Measurements from ENCODE around the gene ZNF670.

ZNF670 gene

DNA sequence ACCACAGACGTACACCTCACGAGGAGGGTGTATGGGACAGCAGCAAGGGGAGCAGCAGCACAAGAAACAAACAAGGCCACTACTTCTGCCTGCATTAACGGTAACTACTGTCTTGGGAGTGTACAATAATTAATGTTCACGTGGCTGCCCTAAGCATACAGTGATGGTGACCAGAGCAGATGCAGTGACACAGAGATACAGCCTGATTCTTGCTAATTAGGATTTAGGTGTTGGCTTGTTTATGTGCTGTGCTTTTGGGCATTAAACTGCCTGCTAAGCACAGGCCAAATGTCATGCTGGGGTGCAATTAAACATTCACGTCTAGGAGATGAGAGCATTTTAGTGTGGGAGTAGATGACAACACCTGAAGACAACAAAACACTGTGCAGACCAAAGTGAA, 18.3 kb upstream of the ZNF670 start:
- no peak overlapping the region for H3K4me3 ChIP-seq (ENCODE audit: low read depth, low read length)
- TF ChIP-seq, protein P1, sequence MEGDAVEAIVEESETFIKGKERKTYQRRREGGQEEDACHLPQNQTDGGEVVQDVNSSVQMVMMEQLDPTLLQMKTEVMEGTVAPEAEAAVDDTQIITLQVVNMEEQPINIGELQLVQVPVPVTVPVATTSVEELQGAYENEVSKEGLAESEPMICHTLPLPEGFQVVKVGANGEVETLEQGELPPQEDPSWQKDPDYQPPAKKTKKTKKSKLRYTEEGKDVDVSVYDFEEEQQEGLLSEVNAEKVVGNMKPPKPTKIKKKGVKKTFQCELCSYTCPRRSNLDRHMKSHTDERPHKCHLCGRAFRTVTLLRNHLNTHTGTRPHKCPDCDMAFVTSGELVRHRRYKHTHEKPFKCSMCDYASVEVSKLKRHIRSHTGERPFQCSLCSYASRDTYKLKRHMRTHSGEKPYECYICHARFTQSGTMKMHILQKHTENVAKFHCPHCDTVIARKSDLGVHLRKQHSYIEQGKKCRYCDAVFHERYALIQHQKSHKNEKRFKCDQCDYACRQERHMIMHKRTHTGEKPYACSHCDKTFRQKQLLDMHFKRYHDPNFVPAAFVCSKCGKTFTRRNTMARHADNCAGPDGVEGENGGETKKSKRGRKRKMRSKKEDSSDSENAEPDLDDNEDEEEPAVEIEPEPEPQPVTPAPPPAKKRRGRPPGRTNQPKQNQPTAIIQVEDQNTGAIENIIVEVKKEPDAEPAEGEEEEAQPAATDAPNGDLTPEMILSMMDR (IDR thresholded peaks at IDR 0.05; ENCODE audit: low read depth, low read length), result no peak

DNA sequence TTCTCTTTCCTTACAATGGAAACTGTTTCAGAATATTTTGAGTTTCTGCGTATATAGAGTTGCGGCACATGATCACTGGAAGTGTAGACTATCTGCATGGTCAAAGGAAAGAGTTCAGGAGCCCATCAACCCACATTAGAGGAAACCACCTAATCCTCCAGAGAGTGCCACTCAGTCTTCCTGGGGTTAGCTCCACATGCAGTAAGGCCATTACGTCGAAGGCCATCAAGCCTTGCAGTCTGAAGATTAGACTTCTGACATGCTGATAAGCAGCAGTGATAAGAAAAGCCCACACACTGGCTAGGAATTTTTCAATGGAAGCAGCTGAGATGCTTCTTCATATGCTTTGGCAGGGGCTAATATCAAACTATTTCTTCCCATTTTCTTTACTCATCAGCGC, 17.9 kb upstream of the ZNF670 start:
- no peak overlapping the region for H3K4me3 ChIP-seq (ENCODE audit: low read depth, low read length)
- TF ChIP-seq, protein P1 (IDR thresholded peaks at IDR 0.05; ENCODE audit: low read depth, low read length), result no peak

DNA sequence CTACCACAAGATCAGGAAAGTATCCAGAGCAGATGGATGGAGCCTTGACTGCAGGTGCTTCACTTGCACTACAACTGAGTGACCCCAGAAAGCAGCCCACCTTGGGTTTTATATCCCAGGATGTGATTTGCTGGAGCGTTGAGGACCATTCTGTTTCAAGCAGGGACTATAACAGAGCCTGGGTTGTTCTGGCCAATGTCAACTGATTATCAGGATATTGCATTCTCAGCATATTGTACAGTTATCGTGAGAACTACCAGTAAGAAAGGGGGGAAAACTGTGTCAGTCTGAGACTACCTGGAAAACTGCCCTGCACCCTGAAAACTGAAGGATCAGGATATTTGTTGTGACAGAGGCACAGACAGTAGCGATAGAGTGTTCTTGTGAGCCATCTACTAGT, 17.5 kb upstream of the ZNF670 start:
- H3K4me3 ChIP-seq (ENCODE audit: low read depth, low read length), result no peak overlapping the region
- TF ChIP-seq, protein P1 (IDR thresholded peaks at IDR 0.05; ENCODE audit: low read depth, low read length), result no peak

DNA sequence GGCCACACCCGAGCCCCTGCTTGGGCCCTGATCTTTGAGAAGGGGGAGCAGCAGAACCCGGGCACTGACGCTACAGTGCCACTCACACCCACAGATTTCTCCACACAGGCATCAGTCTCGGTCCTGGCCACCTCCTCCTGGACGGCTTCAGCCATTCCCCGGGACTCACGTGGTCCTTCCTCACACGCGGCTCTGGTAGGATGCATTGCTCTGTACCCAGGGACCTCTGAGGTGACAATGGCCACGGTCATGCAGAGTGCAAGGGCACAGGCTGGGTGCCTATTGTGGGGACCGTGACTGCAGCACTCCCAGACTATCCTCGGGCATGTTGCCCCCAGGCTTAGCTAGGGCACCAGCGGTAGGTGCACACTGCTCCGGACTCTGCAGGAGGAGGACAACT, 11.8 kb upstream of the ZNF670 start:
- no peak overlapping the region for H3K4me3 ChIP-seq (ENCODE audit: low read depth, low read length)
- TF ChIP-seq, protein P1 (IDR thresholded peaks at IDR 0.05; ENCODE audit: low read depth, low read length), result no peak

DNA sequence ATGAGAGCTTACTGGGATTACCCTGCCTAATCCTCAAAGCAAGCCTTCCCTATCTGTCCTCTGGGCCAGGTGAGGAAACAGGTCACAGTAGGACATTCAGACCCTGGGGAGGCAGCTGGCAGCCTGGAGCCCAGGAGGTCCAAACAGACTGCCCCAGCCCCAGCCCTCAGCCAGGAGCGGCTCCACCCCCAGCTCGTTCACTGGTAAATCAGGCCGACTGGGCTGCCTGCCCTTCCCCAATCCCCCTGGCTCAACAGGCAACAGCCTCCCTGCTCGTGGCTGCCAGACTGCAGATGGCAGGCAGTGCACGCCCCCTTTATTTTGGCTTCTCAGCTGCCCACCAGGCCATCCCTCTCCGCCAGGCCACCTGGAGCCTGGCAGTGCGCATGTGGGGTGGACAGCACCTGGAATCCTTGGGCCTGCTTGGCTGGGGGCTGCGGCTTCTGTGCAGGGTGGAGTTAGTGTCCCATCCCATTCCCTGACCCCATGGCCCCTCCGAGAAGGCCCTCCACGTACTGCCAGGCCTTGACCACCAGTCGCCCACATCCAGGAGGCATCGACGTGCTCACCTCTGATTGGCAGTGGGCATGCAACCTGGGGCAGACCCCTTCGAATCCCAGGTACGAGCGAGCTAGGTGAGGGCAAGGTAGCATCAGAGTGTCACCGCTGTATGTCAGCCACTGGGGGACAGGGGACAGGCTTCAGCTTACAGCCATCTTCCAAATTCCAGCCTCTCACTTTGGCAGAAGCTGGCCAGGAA, 11.2 kb upstream of the ZNF670 start:
- TF ChIP-seq, protein P1 (IDR thresholded peaks at IDR 0.05; ENCODE audit: low read depth, low read length), result no peak
- no peak overlapping the region for H3K4me3 ChIP-seq (ENCODE audit: low read depth, low read length)

DNA sequence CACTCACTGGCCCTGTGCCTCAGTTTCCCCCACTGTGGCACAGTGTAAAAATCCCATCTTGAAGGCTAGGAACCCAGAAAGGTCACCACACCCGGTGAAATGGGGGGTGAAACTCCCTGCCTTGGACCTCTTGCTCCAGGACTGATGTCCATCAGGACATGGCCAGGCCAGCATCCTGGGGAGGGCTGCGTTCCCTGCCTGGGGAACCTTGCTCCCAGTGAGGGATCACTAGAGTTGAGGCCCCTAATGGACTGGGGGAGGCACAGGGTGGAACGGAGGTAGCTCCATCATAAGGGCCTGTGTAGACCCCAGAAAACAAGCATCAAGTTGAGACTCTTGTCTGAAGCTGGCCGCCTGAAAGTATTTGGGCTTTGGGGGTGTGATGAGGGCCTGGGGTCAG, 10.4 kb upstream of the ZNF670 start:
- TF ChIP-seq, protein P1 (IDR thresholded peaks at IDR 0.05; ENCODE audit: low read depth, low read length), result no peak
- no peak overlapping the region for H3K4me3 ChIP-seq (ENCODE audit: low read depth, low read length)

DNA sequence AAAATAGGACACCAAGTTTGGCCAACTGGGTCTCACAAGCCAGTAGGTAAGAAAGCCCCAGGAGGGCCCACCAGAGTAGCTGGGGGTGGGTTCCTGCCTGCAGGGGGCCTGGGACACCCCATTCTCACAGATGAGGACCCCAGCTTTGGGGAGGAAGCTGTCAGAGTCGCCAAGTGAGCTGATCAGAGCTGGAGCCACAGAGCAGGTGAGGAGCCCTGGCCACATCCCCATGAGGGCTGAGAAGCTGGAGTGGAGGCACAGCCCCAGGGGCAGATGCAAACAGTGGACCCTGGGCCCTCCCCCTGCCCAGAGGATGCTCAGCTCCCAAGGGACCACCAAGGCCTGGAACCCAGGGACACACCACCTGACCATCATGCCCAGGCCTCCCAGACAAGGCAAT, 8.6 kb upstream of the ZNF670 start:
- no peak overlapping the region for H3K4me3 ChIP-seq (ENCODE audit: low read depth, low read length)
- TF ChIP-seq, protein P1 (IDR thresholded peaks at IDR 0.05; ENCODE audit: low read depth, low read length), result no peak

Data from WI38 (cell line).